GM12892 (cell line): Measurements from ENCODE around the gene ZDHHC14.

Source experiments
- POLR2A ChIP-seq: IDR thresholded peaks from 2 replicates; pipeline ENCODE4 v1.6.1; 2011; ENCODE audit warnings: low read depth, low read length, control low read depth
- POLR2AphosphoS5 ChIP-seq: IDR thresholded peaks from 2 replicates; pipeline ENCODE4 v1.6.1; 2011; ENCODE audit warnings: low read depth, low read length, control low read depth
- TAF1 ChIP-seq: IDR thresholded peaks from 2 replicates; pipeline ENCODE4 v1.6.1; 2011; ENCODE audit warnings: low read depth, mild to moderate bottlenecking, control low read depth, low read length, borderline replicate concordance

GRCh38 chr6:157551041-157551832, 170.2 kb downstream of the ZDHHC14 start:
- TF ChIP-seq POLR2AphosphoS5 (no peak), POLR2A (no peak), TAF1 (no peak)
